Left kidney (tissue), 8 donors: Measurements from ENCODE around the gene GPX8. TPM values are rescaled to one million over a fixed set of nuclear protein-coding genes. Genes with fewer than 3 reads are reported as not detected.

Experiments used
- DNase-seq: peaks from one replicate; pipeline ENCODE4 v3.0.0-alpha.2; 2013
- long read RNA-seq, 8 donors: transcript quantifications; one replicate each; lab custom pipeline, GENCODE V29; 2026
- polyA plus RNA-seq: library from polyadenylated mRNA; unstranded; fragments of 120-200 nt; gene quantifications from one replicate; pipeline ENCODE4 v1.2.1, GENCODE V29; 2013; ENCODE audit not compliant: insufficient read length

The GPX8 gene
- 90.2 TPM for polyA plus RNA-seq
- long read RNA-seq, donor 1, transcript GPX8-203 (3 exons, 1,411 nt) = major isoform, 18 of 28 reads
- long read RNA-seq, donor 1, partial matches to known transcripts = 5 of 28 reads
- long read RNA-seq, donor 1, other reads (novel, unspliced or antisense) = 0 of 28 reads
- long read RNA-seq, donor 2, transcript GPX8-203 (3 exons, 1,411 nt) = major isoform, 11 of 15 reads
- long read RNA-seq, donor 2, partial matches to known transcripts = 0 of 15 reads
- long read RNA-seq, donor 2, other reads (novel, unspliced or antisense) = 0 of 15 reads
- long read RNA-seq, donor 3, transcript GPX8-203 (3 exons, 1,411 nt) = major isoform, 17 of 23 reads
- long read RNA-seq, donor 3, partial matches to known transcripts = 0 of 23 reads
- long read RNA-seq, donor 3, other reads (novel, unspliced or antisense) = 0 of 23 reads
- long read RNA-seq, donor 4, partial matches to known transcripts = 0 of 3 reads
- long read RNA-seq, donor 4, other reads (novel, unspliced or antisense) = 0 of 3 reads
- long read RNA-seq, donor 5, transcript GPX8-203 (3 exons, 1,411 nt) = major isoform, 21 of 27 reads
- long read RNA-seq, donor 5, partial matches to known transcripts = 0 of 27 reads
- long read RNA-seq, donor 5, other reads (novel, unspliced or antisense) = 0 of 27 reads
- long read RNA-seq, donor 6, transcript GPX8-205 (4 exons, 3,422 nt) = minor isoform, 5 of 36 reads
- long read RNA-seq, donor 6, transcript GPX8-203 (3 exons, 1,411 nt) = major isoform, 13 of 36 reads
- long read RNA-seq, donor 6, partial matches to known transcripts = 10 of 36 reads
- long read RNA-seq, donor 6, other reads (novel, unspliced or antisense) = 5 of 36 reads
- long read RNA-seq, donor 7, transcript GPX8-203 (3 exons, 1,411 nt) = major isoform, 21 of 43 reads
- long read RNA-seq, donor 7, partial matches to known transcripts = 20 of 43 reads
- long read RNA-seq, donor 7, other reads (novel, unspliced or antisense) = 0 of 43 reads
- long read RNA-seq, donor 8, partial matches to known transcripts = 0 of 4 reads
- long read RNA-seq, donor 8, other reads (novel, unspliced or antisense) = 0 of 4 reads

GRCh38 chr5:55159763-55160492 lies at the start of gene GPX8:
Gene GPX8 (plus strand): TSS chr5:55160171. CDS start chr5:55160193, 22 bp downstream.
- peak; percentile 89 for DNase-seq

- no peak for DNase-seq
These were observed 49.8 kb upstream of the GPX8 start for GRCh38 chr5:55110217-55110616.

GRCh38 chr5:55113327-55113726 lies 46.6 kb upstream of the GPX8 start:
- no peak for DNase-seq

- no peak for DNase-seq
These were observed 45.9 kb upstream of the GPX8 start for GRCh38 chr5:55114061-55114460.

- DNase-seq = no peak
These were observed 36.6 kb upstream of the GPX8 start for GRCh38 chr5:55123365-55123764.

GRCh38 chr5:55134053-55134722 lies 25.8 kb upstream of the GPX8 start:
- no peak for DNase-seq

- no peak for DNase-seq
These were observed 23.4 kb upstream of the GPX8 start for GRCh38 chr5:55136521-55136920.

- no peak for DNase-seq
These were observed 18.9 kb upstream of the GPX8 start for GRCh38 chr5:55140908-55141665.

- DNase-seq = no peak
These were observed 17.9 kb upstream of the GPX8 start for GRCh38 chr5:55141945-55142690.

- DNase-seq = no peak
These were observed 16.3 kb upstream of the GPX8 start for GRCh38 chr5:55143624-55144023.

- DNase-seq = no peak
These were observed 13.9 kb upstream of the GPX8 start for GRCh38 chr5:55146080-55146479.

GRCh38 chr5:55146543-55147151 lies 13.3 kb upstream of the GPX8 start:
- DNase-seq = peak; percentile 88

- no peak for DNase-seq
These were observed 10.6 kb upstream of the GPX8 start for GRCh38 chr5:55149308-55149795.

GRCh38 chr5:55151923-55152842 lies 7.8 kb upstream of the GPX8 start:
- no peak for DNase-seq

GRCh38 chr5:55154873-55155272 lies 5.1 kb upstream of the GPX8 start:
- no peak for DNase-seq

- DNase-seq = peak; percentile 81
These were observed 680 bp downstream of the GPX8 start for GRCh38 chr5:55160493-55161209.

GRCh38 chr5:55162666-55163065 lies 2.7 kb downstream of the GPX8 start:
- DNase-seq = no peak
